ENCODE measurements around the gene ATP5IF1. TPM values are rescaled to one million over a fixed set of nuclear protein-coding genes. Genes with fewer than 3 reads are reported as not detected.

Gene ATP5IF1
- total RNA-seq, 1 donor from 2014 or later, result 110 TPM

- peaks cover 2% of the 10 kb centered on the region for H3K9me3 Mint-ChIP-seq (ENCODE audit: unreplicated experiment)
- peak overlapping the region; percentile 42 for H3K4me3 Mint-ChIP-seq (ENCODE audit: unreplicated experiment)
These were observed 2.7 kb upstream of the ATP5IF1 start for GRCh38 chr1:28233264-28233606.

GRCh38 chr1:28236656-28237322 lies 865 bp downstream of the ATP5IF1 start:
- H3K9me3 Mint-ChIP-seq (ENCODE audit: unreplicated experiment), result peaks cover 2% of the 10 kb centered on the region

More at GRCh38 chr1:28233264-28233606, 2.7 kb upstream of the ATP5IF1 start:
- Mint-ChIP-seq H3K27me3 (ENCODE audit: unreplicated experiment) (no peaks in the 10 kb centered on the region), H3K4me1 (ENCODE audit: low read depth, unreplicated experiment) (peaks cover 9% of the 10 kb centered on the region), H3K36me3 (ENCODE audit: unreplicated experiment) (no peaks in the 10 kb centered on the region), H3K27ac (ENCODE audit: unreplicated experiment) (no peak overlapping the region)
- no peak for TF ChIP-seq CTCF (IDR thresholded peaks at IDR 0.05; ENCODE audit: partially characterized antibody, unreplicated experiment)
- no peak for DNase-seq

GRCh38 chr1:28239004-28239403 lies 3.1 kb downstream of the ATP5IF1 start:
- no peak for TF ChIP-seq CTCF (IDR thresholded peaks at IDR 0.05; ENCODE audit: partially characterized antibody, unreplicated experiment)
- H3K27ac Mint-ChIP-seq (ENCODE audit: unreplicated experiment), result no peak overlapping the region
- H3K4me1 Mint-ChIP-seq (ENCODE audit: low read depth, unreplicated experiment), result no peaks in the 10 kb centered on the region
- no peak for DNase-seq
- no peak overlapping the region for H3K4me3 Mint-ChIP-seq (ENCODE audit: unreplicated experiment)
- no peaks in the 10 kb centered on the region for H3K36me3 Mint-ChIP-seq (ENCODE audit: unreplicated experiment)
- H3K9me3 Mint-ChIP-seq (ENCODE audit: unreplicated experiment), result no peaks in the 10 kb centered on the region
- H3K27me3 Mint-ChIP-seq (ENCODE audit: unreplicated experiment), result no peaks in the 10 kb centered on the region

More at GRCh38 chr1:28236656-28237322, 865 bp downstream of the ATP5IF1 start:
- H3K27me3 Mint-ChIP-seq (ENCODE audit: unreplicated experiment), result no peaks in the 10 kb centered on the region
- no peak overlapping the region for H3K4me3 Mint-ChIP-seq (ENCODE audit: unreplicated experiment)
- no peak for DNase-seq
- no peak overlapping the region for H3K27ac Mint-ChIP-seq (ENCODE audit: unreplicated experiment)
- peaks cover 9% of the 10 kb centered on the region for H3K4me1 Mint-ChIP-seq (ENCODE audit: low read depth, unreplicated experiment)
- no peak for TF ChIP-seq CTCF (IDR thresholded peaks at IDR 0.05; ENCODE audit: partially characterized antibody, unreplicated experiment)
- H3K36me3 Mint-ChIP-seq (ENCODE audit: unreplicated experiment), result no peaks in the 10 kb centered on the region

GRCh38 chr1:28240024-28240423 lies 4.1 kb downstream of the ATP5IF1 start:
- TF ChIP-seq CTCF (IDR thresholded peaks at IDR 0.05; ENCODE audit: partially characterized antibody, unreplicated experiment), result no peak
- H3K36me3 Mint-ChIP-seq (ENCODE audit: unreplicated experiment), result no peaks in the 10 kb centered on the region
- no peaks in the 10 kb centered on the region for H3K27me3 Mint-ChIP-seq (ENCODE audit: unreplicated experiment)
- no peaks in the 10 kb centered on the region for H3K4me1 Mint-ChIP-seq (ENCODE audit: low read depth, unreplicated experiment)
- H3K4me3 Mint-ChIP-seq (ENCODE audit: unreplicated experiment), result no peak overlapping the region
- H3K9me3 Mint-ChIP-seq (ENCODE audit: unreplicated experiment), result no peaks in the 10 kb centered on the region
- H3K27ac Mint-ChIP-seq (ENCODE audit: unreplicated experiment), result no peak overlapping the region
- no peak for DNase-seq

- no peak for TF ChIP-seq CTCF (IDR thresholded peaks at IDR 0.05; ENCODE audit: partially characterized antibody, unreplicated experiment)
- H3K4me1 Mint-ChIP-seq (ENCODE audit: low read depth, unreplicated experiment), result peaks cover 3% of the 10 kb centered on the region
These were observed 5.8 kb downstream of the ATP5IF1 start for GRCh38 chr1:28241638-28242241.

More at GRCh38 chr1:28241638-28242241, 5.8 kb downstream of the ATP5IF1 start:
- Mint-ChIP-seq H3K27ac (ENCODE audit: unreplicated experiment) (no peak overlapping the region), H3K9me3 (ENCODE audit: unreplicated experiment) (no peaks in the 10 kb centered on the region), H3K36me3 (ENCODE audit: unreplicated experiment) (no peaks in the 10 kb centered on the region), H3K4me3 (ENCODE audit: unreplicated experiment) (no peak overlapping the region), H3K27me3 (ENCODE audit: unreplicated experiment) (no peaks in the 10 kb centered on the region)
- no peak for DNase-seq

Measured in glutamatergic neuron (in vitro differentiated cells).